ENCODE results near the gene IL13RA1.

The IL13RA1 gene

GRCh38 chrX:118751950-118752783 lies 24.8 kb downstream of the IL13RA1 start:
- 90 to 96% methylated on average over 9 of the region's 9 CpGs for WGBS, 2 experiments
- no peaks in the 10 kb centered on the region for H3K9me3 ChIP-seq (ENCODE audit: control insufficient read depth, low read length)
- no peaks in the 10 kb centered on the region for H3K27me3 ChIP-seq (ENCODE audit: control insufficient read depth, insufficient read depth, low read length, poor library complexity, severe bottlenecking)
- no peak overlapping the region for H3K27ac ChIP-seq (ENCODE audit: insufficient read depth, low read depth, low read length, poor library complexity, severe bottlenecking)
- H3K36me3 ChIP-seq (ENCODE audit: control insufficient read depth, insufficient read depth, low read length), result no peaks in the 10 kb centered on the region
- no peak overlapping the region for H3K4me3 ChIP-seq (ENCODE audit: insufficient read depth, low read depth, low read length)
- no peaks in the 10 kb centered on the region for H3K4me1 ChIP-seq (ENCODE audit: control insufficient read depth, insufficient read depth, low read length)

GRCh38 chrX:118755633-118756032 lies 28.2 kb downstream of the IL13RA1 start:
- Histone ChIP-seq H3K27me3 (ENCODE audit: control insufficient read depth, insufficient read depth, low read length, poor library complexity, severe bottlenecking) (no peaks in the 10 kb centered on the region), H3K9me3 (ENCODE audit: control insufficient read depth, low read length) (no peaks in the 10 kb centered on the region), H3K4me3 (ENCODE audit: insufficient read depth, low read depth, low read length) (no peak overlapping the region), H3K27ac (ENCODE audit: insufficient read depth, low read depth, low read length, poor library complexity, severe bottlenecking) (no peak overlapping the region), H3K36me3 (ENCODE audit: control insufficient read depth, insufficient read depth, low read length) (no peaks in the 10 kb centered on the region), H3K4me1 (ENCODE audit: control insufficient read depth, insufficient read depth, low read length) (no peaks in the 10 kb centered on the region)
- WGBS, 2 experiments, result 88 to 100% methylated on average over 3 to 4 of the region's 4 CpGs

- no peaks in the 10 kb centered on the region for H3K36me3 ChIP-seq (ENCODE audit: control insufficient read depth, insufficient read depth, low read length)
- WGBS, 2 experiments, result 96 to 100% methylated on average over 2 of the region's 2 CpGs
- H3K9me3 ChIP-seq (ENCODE audit: control insufficient read depth, low read length), result no peaks in the 10 kb centered on the region
- no peaks in the 10 kb centered on the region for H3K4me1 ChIP-seq (ENCODE audit: control insufficient read depth, insufficient read depth, low read length)
- no peak overlapping the region for H3K27ac ChIP-seq (ENCODE audit: insufficient read depth, low read depth, low read length, poor library complexity, severe bottlenecking)
- no peaks in the 10 kb centered on the region for H3K27me3 ChIP-seq (ENCODE audit: control insufficient read depth, insufficient read depth, low read length, poor library complexity, severe bottlenecking)
- H3K4me3 ChIP-seq (ENCODE audit: insufficient read depth, low read depth, low read length), result no peak overlapping the region
Observed at GRCh38 chrX:118756101-118756500, 28.7 kb downstream of the IL13RA1 start.

GRCh38 chrX:118758511-118758910 lies 31.1 kb downstream of the IL13RA1 start:
- Histone ChIP-seq H3K27ac (ENCODE audit: insufficient read depth, low read depth, low read length, poor library complexity, severe bottlenecking) (no peak overlapping the region), H3K9me3 (ENCODE audit: control insufficient read depth, low read length) (no peaks in the 10 kb centered on the region), H3K27me3 (ENCODE audit: control insufficient read depth, insufficient read depth, low read length, poor library complexity, severe bottlenecking) (no peaks in the 10 kb centered on the region), H3K4me3 (ENCODE audit: insufficient read depth, low read depth, low read length) (no peak overlapping the region), H3K4me1 (ENCODE audit: control insufficient read depth, insufficient read depth, low read length) (no peaks in the 10 kb centered on the region), H3K36me3 (ENCODE audit: control insufficient read depth, insufficient read depth, low read length) (no peaks in the 10 kb centered on the region)
- WGBS, 2 experiments, result 75 to 100% methylated on average over 1 to 2 of the region's 2 CpGs

- WGBS, 2 experiments, result 100% methylated on average over 3 of the region's 3 CpGs; no CpG with 5 or more reads in 1 of the 2 experiments
- Histone ChIP-seq H3K4me3 (ENCODE audit: insufficient read depth, low read depth, low read length) (no peak overlapping the region), H3K4me1 (ENCODE audit: control insufficient read depth, insufficient read depth, low read length) (no peaks in the 10 kb centered on the region), H3K27me3 (ENCODE audit: control insufficient read depth, insufficient read depth, low read length, poor library complexity, severe bottlenecking) (no peaks in the 10 kb centered on the region), H3K36me3 (ENCODE audit: control insufficient read depth, insufficient read depth, low read length) (no peaks in the 10 kb centered on the region), H3K27ac (ENCODE audit: insufficient read depth, low read depth, low read length, poor library complexity, severe bottlenecking) (no peak overlapping the region), H3K9me3 (ENCODE audit: control insufficient read depth, low read length) (no peaks in the 10 kb centered on the region)
Observed at GRCh38 chrX:118760025-118760424, 32.6 kb downstream of the IL13RA1 start.

GRCh38 chrX:118761939-118762707 lies 34.7 kb downstream of the IL13RA1 start:
- WGBS, 2 experiments, result 53 to 62% methylated on average over 5 of the region's 5 CpGs

GRCh38 chrX:118763489-118763888 lies 36.1 kb downstream of the IL13RA1 start:
- WGBS, 2 experiments, result 100% methylated on average over 1 of the region's 1 CpG; no CpG with 5 or more reads in 1 of the 2 experiments
- Histone ChIP-seq H3K36me3 (ENCODE audit: control insufficient read depth, insufficient read depth, low read length) (no peaks in the 10 kb centered on the region), H3K4me3 (ENCODE audit: insufficient read depth, low read depth, low read length) (no peak overlapping the region), H3K27me3 (ENCODE audit: control insufficient read depth, insufficient read depth, low read length, poor library complexity, severe bottlenecking) (no peaks in the 10 kb centered on the region), H3K9me3 (ENCODE audit: control insufficient read depth, low read length) (no peaks in the 10 kb centered on the region), H3K4me1 (ENCODE audit: control insufficient read depth, insufficient read depth, low read length) (no peaks in the 10 kb centered on the region), H3K27ac (ENCODE audit: insufficient read depth, low read depth, low read length, poor library complexity, severe bottlenecking) (no peak overlapping the region)

More at GRCh38 chrX:118761939-118762707, 34.7 kb downstream of the IL13RA1 start:
- Histone ChIP-seq H3K4me1 (ENCODE audit: control insufficient read depth, insufficient read depth, low read length) (no peaks in the 10 kb centered on the region), H3K9me3 (ENCODE audit: control insufficient read depth, low read length) (no peaks in the 10 kb centered on the region), H3K4me3 (ENCODE audit: insufficient read depth, low read depth, low read length) (no peak overlapping the region), H3K36me3 (ENCODE audit: control insufficient read depth, insufficient read depth, low read length) (no peaks in the 10 kb centered on the region), H3K27me3 (ENCODE audit: control insufficient read depth, insufficient read depth, low read length, poor library complexity, severe bottlenecking) (no peaks in the 10 kb centered on the region), H3K27ac (ENCODE audit: insufficient read depth, low read depth, low read length, poor library complexity, severe bottlenecking) (no peak overlapping the region)

- Histone ChIP-seq H3K27ac (ENCODE audit: insufficient read depth, low read depth, low read length, poor library complexity, severe bottlenecking) (no peak overlapping the region), H3K36me3 (ENCODE audit: control insufficient read depth, insufficient read depth, low read length) (no peaks in the 10 kb centered on the region), H3K4me3 (ENCODE audit: insufficient read depth, low read depth, low read length) (no peak overlapping the region), H3K27me3 (ENCODE audit: control insufficient read depth, insufficient read depth, low read length, poor library complexity, severe bottlenecking) (no peaks in the 10 kb centered on the region), H3K9me3 (ENCODE audit: control insufficient read depth, low read length) (no peaks in the 10 kb centered on the region), H3K4me1 (ENCODE audit: control insufficient read depth, insufficient read depth, low read length) (no peaks in the 10 kb centered on the region)
- 14 to 48% methylated on average over 2 to 4 of the region's 4 CpGs for WGBS, 2 experiments
Observed at GRCh38 chrX:118764122-118764521, 36.7 kb downstream of the IL13RA1 start.

- Histone ChIP-seq H3K36me3 (ENCODE audit: control insufficient read depth, insufficient read depth, low read length) (no peaks in the 10 kb centered on the region), H3K27ac (ENCODE audit: insufficient read depth, low read depth, low read length, poor library complexity, severe bottlenecking) (no peak overlapping the region), H3K4me1 (ENCODE audit: control insufficient read depth, insufficient read depth, low read length) (no peaks in the 10 kb centered on the region), H3K27me3 (ENCODE audit: control insufficient read depth, insufficient read depth, low read length, poor library complexity, severe bottlenecking) (no peaks in the 10 kb centered on the region), H3K9me3 (ENCODE audit: control insufficient read depth, low read length) (no peaks in the 10 kb centered on the region), H3K4me3 (ENCODE audit: insufficient read depth, low read depth, low read length) (no peak overlapping the region)
- 97% methylated on average over 38 of the region's 38 CpGs for WGBS, 2 experiments
Observed at GRCh38 chrX:118770133-118770760, 42.8 kb downstream of the IL13RA1 start.

GRCh38 chrX:118772051-118772450 lies 44.6 kb downstream of the IL13RA1 start:
- WGBS, 2 experiments, result 100% methylated on average over 4 of the region's 4 CpGs; no CpG with 5 or more reads in 1 of the 2 experiments
- H3K36me3 ChIP-seq (ENCODE audit: control insufficient read depth, insufficient read depth, low read length), result no peaks in the 10 kb centered on the region
- no peaks in the 10 kb centered on the region for H3K4me1 ChIP-seq (ENCODE audit: control insufficient read depth, insufficient read depth, low read length)
- H3K27me3 ChIP-seq (ENCODE audit: control insufficient read depth, insufficient read depth, low read length, poor library complexity, severe bottlenecking), result no peaks in the 10 kb centered on the region
- no peaks in the 10 kb centered on the region for H3K9me3 ChIP-seq (ENCODE audit: control insufficient read depth, low read length)
- H3K4me3 ChIP-seq (ENCODE audit: insufficient read depth, low read depth, low read length), result no peak overlapping the region
- H3K27ac ChIP-seq (ENCODE audit: insufficient read depth, low read depth, low read length, poor library complexity, severe bottlenecking), result no peak overlapping the region
